Gastrocnemius medialis (tissue), 4 donors: Measurements from ENCODE around the gene CRPPA. TPM values are rescaled to one million over a fixed set of nuclear protein-coding genes. Genes with fewer than 3 reads are reported as not detected.

Experiments
- ATAC-seq, 2 donors: fragments of 150-250 bp; one replicate each; pipeline ENCODE4 v1.9.1; 2016
- DNase-seq, 2 donors: peaks; one replicate each; pipeline ENCODE4 v3.0.0-alpha.2; 2019
- H3K27ac ChIP-seq, 4 donors: fragments of 200-600 bp; sonication (generic); 1 replicate in 1 of 4; 2 replicates in 3 of 4; pipeline ENCODE4 v1.5.1; 2016 to 2018; ENCODE audit warnings: mild to moderate bottlenecking in 2 of 4, moderate library complexity in 1 of 4
- H3K27me3 ChIP-seq, 3 donors: fragments of 200-600 bp; sonication (generic) in 2 of 3; 1 replicate in 1 of 3; 2 replicates in 2 of 3; pipeline versions ENCODE4 v1.5.1 to v1.6.0; 2016 to 2019; ENCODE audit warnings: mild to moderate bottlenecking in 1 of 3, moderate library complexity in 1 of 3
- H3K36me3 ChIP-seq, 2 donors: fragments of 200-600 bp; sonication (generic) in 1 of 2; one replicate each; pipeline ENCODE4 v1.5.1; 2017 to 2018
- H3K4me1 ChIP-seq, 2 donors: fragments of 200-600 bp; sonication (generic) in 1 of 2; one replicate each; pipeline ENCODE4 v1.5.1; 2016 to 2017; ENCODE audit warnings: mild to moderate bottlenecking in 2 of 2
- H3K4me3 ChIP-seq, 4 donors: fragments of 200-600 bp; sonication (generic) in 3 of 4; 1 replicate in 1 of 4; 2 replicates in 3 of 4; pipeline ENCODE4 v1.5.1; 2016 to 2019; ENCODE audit warnings: mild to moderate bottlenecking in 2 of 4
- H3K9me3 ChIP-seq, 3 donors: fragments of 200-600 bp; sonication (generic) in 2 of 3; 1 replicate in 1 of 3; 2 replicates in 2 of 3; pipeline ENCODE4 v1.5.1; 2016 to 2019
- POLR2A ChIP-seq, 2 donors: fragments of 450-650 bp; IDR thresholded peaks; one replicate each; pipeline ENCODE4 v1.6.1; 2017; ENCODE audit warnings: antibody characterized with exemption in 2 of 2, mild to moderate bottlenecking in 2 of 2, moderate library complexity in 2 of 2
- in situ Hi-C, 4 donors: fragments of 200-750 bp; cut with MboI; loops; one replicate each; pipeline versions ENCODE4 v1.15.0 to v1.8.0; 2017; ENCODE audit warnings: low sequenced_read_pairs in 4 of 4
- intact Hi-C: fragments of 100-400 bp; cut with DNase I; formaldehyde crosslinking; loops from one replicate; pipeline ENCODE4 v1.15.1; 2023; ENCODE audit warnings: low total_unique reads
- total RNA-seq, 4 donors: library from RNA; depleted of rRNA; stranded (reverse); fragments of >200 nt; gene quantifications; one replicate each; pipeline versions ENCODE4 v1.1.0 to v1.2.3, GENCODE V29; 2016
- TF ChIP-seq, protein P1 (sequence below), 5 experiments: fragments of 450-650 bp in 3 of 5; fragments of 200-600 bp in 2 of 5; sonication (generic) in 2 of 5; IDR thresholded peaks in 4 of 5; conservative IDR thresholded peaks in 1 of 5; 1 replicate in 4 of 5; 2 replicates in 1 of 5; pipeline ENCODE4 v1.5.1; 2016 to 2019; ENCODE audit warnings: antibody characterized with exemption in 5 of 5, mild to moderate bottlenecking in 3 of 5, moderate library complexity in 3 of 5

The CRPPA gene
- 1 to 10 TPM; 1.2 to 4.9 (median 2.4) TPM for total RNA-seq

DNA sequence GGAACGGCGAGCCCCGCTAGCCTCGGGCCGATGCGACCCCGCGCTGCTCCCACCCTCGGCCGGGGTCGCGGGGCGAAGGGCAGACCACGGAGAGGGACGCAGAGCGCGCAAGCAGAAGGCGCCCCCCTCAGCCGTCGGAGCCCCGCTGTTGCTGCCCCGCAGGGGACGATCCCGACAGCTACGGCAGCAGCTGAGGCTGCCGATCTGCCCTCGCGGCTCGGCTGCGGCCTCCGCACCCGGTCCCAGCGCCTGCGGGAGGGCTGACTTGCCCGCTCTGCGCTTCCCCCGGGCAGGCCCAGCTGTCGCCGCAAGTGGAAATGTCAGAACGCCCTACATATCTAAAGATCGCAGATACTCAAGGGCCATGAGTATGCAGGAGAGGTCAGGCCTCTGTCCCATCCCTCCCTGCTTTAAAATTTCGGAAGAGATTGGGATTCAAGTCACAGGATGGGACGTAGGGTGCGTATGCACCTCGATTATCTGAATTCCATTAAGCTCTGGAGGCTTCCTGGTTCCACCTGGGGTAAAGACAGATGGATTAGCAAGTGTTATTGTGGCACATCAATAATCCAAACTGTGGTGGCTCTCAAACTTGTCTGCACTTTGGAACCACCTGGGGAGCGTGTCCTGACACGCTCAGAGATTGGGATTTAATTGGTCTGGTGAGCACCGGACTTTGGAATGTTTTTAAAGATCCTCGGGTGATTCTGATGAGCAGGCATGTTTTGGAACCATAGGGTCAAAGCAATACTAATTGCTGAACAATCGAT, at the start of gene CRPPA:
Gene CRPPA (minus strand): TSS at position 206 of the 770 bp plus-strand sequence. CDS start 216 bp downstream, outside the sequence.
- peak within 1 kb of the TSS; percentile 73 to 91 (median 84) for H3K4me3 ChIP-seq
- DNase-seq (no peak), ATAC-seq (peak; percentile 59 to 61)
- intact Hi-C loops (no loop called here), in situ Hi-C loops (loop anchor here in 1 of 4 donors (25.0 kb wide), 1 partner anchor 491 kb away; no protein-coding TSS in a partner anchor)
- TF ChIP-seq, protein P1, sequence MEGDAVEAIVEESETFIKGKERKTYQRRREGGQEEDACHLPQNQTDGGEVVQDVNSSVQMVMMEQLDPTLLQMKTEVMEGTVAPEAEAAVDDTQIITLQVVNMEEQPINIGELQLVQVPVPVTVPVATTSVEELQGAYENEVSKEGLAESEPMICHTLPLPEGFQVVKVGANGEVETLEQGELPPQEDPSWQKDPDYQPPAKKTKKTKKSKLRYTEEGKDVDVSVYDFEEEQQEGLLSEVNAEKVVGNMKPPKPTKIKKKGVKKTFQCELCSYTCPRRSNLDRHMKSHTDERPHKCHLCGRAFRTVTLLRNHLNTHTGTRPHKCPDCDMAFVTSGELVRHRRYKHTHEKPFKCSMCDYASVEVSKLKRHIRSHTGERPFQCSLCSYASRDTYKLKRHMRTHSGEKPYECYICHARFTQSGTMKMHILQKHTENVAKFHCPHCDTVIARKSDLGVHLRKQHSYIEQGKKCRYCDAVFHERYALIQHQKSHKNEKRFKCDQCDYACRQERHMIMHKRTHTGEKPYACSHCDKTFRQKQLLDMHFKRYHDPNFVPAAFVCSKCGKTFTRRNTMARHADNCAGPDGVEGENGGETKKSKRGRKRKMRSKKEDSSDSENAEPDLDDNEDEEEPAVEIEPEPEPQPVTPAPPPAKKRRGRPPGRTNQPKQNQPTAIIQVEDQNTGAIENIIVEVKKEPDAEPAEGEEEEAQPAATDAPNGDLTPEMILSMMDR (IDR thresholded peaks at IDR 0.05 in 4 of 5, conservative IDR thresholded peaks at IDR 0.05 in 1 of 5) = no peak
- no peak for TF ChIP-seq POLR2A (IDR thresholded peaks at IDR 0.05)
- no peaks in the 10 kb centered on the region for H3K27me3 ChIP-seq
- H3K36me3 ChIP-seq = no peaks in the 10 kb centered on the region
- H3K4me1 ChIP-seq = peaks cover 15% of the 10 kb centered on the region in 2 donors
- H3K27ac ChIP-seq = peak within 1 kb of the TSS; percentile 91 to 93 (median 92)
- no peaks in the 10 kb centered on the region for H3K9me3 ChIP-seq

DNA sequence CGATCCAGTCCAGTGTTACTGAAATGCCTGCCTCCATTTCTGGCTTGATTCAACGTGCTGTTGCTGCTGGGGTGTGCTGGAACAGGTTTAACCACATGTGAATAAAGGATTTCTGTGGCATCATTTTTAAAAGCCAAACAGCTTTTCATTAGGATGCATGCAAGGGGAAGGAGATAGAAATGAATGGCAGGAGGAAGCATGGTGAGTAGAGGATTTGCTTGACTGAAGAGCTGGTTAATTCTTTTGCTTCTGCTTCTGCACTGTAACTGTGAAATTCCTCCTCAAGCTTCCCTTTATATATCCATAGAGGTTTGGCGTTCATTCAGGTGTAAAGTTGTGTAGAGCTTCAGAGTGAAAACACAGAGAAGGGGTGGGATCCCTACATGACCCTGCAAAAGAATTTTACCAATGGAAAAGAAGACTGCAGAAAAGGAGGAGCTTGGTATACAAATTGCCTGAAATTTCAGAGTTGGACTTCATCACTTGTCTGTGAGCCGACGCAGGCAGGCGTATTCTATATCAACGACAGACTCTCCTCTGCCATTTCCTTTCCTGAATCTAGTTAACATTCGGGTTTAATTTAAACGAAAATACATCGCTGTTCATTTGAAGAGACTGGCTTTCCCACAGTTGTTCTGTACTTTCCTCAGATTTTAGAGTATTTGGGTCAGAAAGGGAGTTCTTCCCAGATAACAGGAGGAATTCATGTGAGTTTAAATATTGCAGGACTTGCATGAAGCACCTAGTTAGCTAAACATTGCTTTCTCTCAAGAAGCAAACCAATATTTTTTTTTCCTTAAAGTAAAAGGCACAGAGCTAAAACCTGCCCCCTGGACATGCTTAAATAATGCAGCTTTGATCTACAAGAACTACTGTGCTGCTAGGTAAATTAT, 44.4 kb upstream of the CRPPA start, which contains the start of gene SOSTDC1:
Gene SOSTDC1 (minus strand): TSS at position 270 of the 893 bp plus-strand sequence. CDS start 70 bp downstream, at position 200.
- in situ Hi-C loops = loop anchor here in 1 of 4 donors (25.0 kb wide), 1 partner anchor 97 kb away; no protein-coding TSS in a partner anchor
- ATAC-seq (no peak), DNase-seq (no peak)
- Histone ChIP-seq H3K9me3 (no peaks in the 10 kb centered on the region), H3K36me3 (no peaks in the 10 kb centered on the region), H3K27ac (no peak within 1 kb of the TSS), H3K27me3 (no peaks in the 10 kb centered on the region), H3K4me3 (no peak within 1 kb of the TSS), H3K4me1 (no peaks in the 10 kb centered on the region)
- TF ChIP-seq, protein P1 (IDR thresholded peaks at IDR 0.05 in 4 of 5, conservative IDR thresholded peaks at IDR 0.05 in 1 of 5) = no peak
- no peak for TF ChIP-seq POLR2A (IDR thresholded peaks at IDR 0.05)
- intact Hi-C loops = no loop called here

DNA sequence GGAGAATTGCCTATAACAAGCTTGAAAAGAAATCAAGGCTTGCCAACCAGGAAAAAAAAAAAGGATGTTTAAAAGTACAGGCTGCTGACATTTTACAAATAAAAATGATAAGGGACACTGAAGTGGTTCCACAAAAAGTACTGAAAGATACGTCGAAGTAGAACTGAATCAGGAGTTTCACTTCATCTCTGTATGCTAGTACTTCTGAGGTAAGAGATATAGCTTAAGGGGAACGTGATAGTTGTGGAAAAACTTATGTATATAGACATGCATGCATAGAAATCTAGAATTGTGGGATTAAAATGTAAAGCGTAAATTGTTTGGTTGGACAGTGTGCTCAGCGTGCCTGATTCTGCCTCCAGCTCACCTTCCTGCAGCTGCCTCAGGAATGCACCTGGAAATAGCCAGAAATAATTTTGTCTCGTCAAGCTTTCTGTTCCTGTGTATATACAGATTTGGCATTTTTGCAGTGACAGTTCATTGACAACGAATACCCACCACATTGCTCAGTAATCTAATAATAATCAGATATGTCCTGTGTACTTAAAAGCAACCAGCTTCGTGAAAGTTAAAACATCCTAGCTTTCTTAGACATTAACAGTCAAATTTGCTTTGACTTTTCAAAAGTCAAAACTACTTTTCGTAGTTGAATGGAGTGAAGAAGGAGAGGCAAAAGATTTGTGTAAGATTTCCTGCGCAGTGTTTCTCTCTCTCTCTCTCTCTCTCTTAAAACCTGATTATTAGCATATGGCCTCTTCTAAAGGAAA, 42.8 kb upstream of the CRPPA start:
- Histone ChIP-seq H3K36me3 (no peaks in the 10 kb centered on the region), H3K27ac (no peak overlapping the region), H3K4me1 (no peaks in the 10 kb centered on the region), H3K27me3 (no peaks in the 10 kb centered on the region), H3K9me3 (no peaks in the 10 kb centered on the region), H3K4me3 (no peak overlapping the region)
- TF ChIP-seq POLR2A (IDR thresholded peaks at IDR 0.05) = no peak
- TF ChIP-seq, protein P1 (IDR thresholded peaks at IDR 0.05 in 4 of 5, conservative IDR thresholded peaks at IDR 0.05 in 1 of 5) = no peak
- intact Hi-C loops = no loop called here
- no peak for ATAC-seq
- no peak for DNase-seq
- in situ Hi-C loops = loop anchor here in 1 of 4 donors (25.0 kb wide), 1 partner anchor 98 kb away; no protein-coding TSS in a partner anchor

DNA sequence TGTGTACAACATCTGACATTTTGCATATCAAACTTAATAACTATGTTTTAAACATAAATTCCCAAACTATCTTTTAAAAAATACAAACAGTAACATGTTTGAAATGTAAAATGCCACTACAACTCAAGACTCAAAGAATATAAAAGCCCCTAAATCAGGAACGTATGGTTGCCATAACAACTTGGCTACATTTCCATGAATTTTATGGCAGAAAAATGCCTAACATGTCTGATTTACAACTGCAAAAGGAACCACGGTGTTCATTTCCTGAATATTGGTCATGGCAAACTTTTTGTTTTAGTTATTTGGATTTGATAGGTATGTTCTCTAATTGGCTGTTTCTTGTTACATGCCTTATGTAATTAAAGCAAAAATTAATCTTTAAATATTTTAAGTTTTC, 42.2 kb upstream of the CRPPA start:
- no peak overlapping the region for H3K27ac ChIP-seq
- no peak for TF ChIP-seq POLR2A (IDR thresholded peaks at IDR 0.05)
- TF ChIP-seq, protein P1 (IDR thresholded peaks at IDR 0.05 in 4 of 5, conservative IDR thresholded peaks at IDR 0.05 in 1 of 5) = no peak
- ATAC-seq = no peak
- DNase-seq = no peak
- in situ Hi-C loops = loop anchor here in 1 of 4 donors (25.0 kb wide), 1 partner anchor 99 kb away; no protein-coding TSS in a partner anchor
- H3K36me3 ChIP-seq = no peaks in the 10 kb centered on the region
- intact Hi-C loops = no loop called here
- no peak overlapping the region for H3K4me3 ChIP-seq
- no peaks in the 10 kb centered on the region for H3K4me1 ChIP-seq
- no peaks in the 10 kb centered on the region for H3K9me3 ChIP-seq
- H3K27me3 ChIP-seq = no peaks in the 10 kb centered on the region
